ENCODE measurements around the gene KCNK18. TPM values are rescaled to one million over a fixed set of nuclear protein-coding genes. Genes with fewer than 3 reads are reported as not detected.
"Not testable (repeated sequence)": the region's sequence is repeated elsewhere in the genome, so short reads cannot be mapped to it uniquely, and the experiment has no call there.

The KCNK18 gene
- total RNA-seq, 2 experiments from 2014 or later: not detected

- Mint-ChIP-seq H3K36me3 (ENCODE audit: low read depth) (no peaks in the 10 kb centered on the region), H3K4me3 (peak overlapping the region; percentile 76), H3K9me3 (ENCODE audit: low read depth) (no peaks in the 10 kb centered on the region), H3K4me1 (peaks cover 22% of the 10 kb centered on the region), H3K27me3 (peaks cover 34% of the 10 kb centered on the region), H3K27ac (peak overlapping the region; percentile 37)
- intact Hi-C loops (cut with DNase I, micrococcal nuclease): loop anchor here (2.0 to 10.0 kb wide), 6 partner anchors 170 to 730 kb away; partner anchors contain the start of genes SHTN1 (in 2 of the 2) and HSPA12A (in 1 of the 2)
- ChIA-PET POLR2A (interaction anchor here (0.6 to 0.7 kb wide), 2 partner anchors 42 to 410 kb away, joined by 3 to 4 read pairs; no protein-coding TSS in a partner anchor), CTCF (interaction anchor here (0.6 to 3.8 kb wide), 48 partner anchors 8 to 1034 kb away, joined by 3 to 114 read pairs (median 4); partner anchors contain the start of genes ENO4 and KCNK18)
- DNase-seq (peak; percentile 93), ATAC-seq (peak; percentile 91)
These were observed 22.7 kb upstream of the KCNK18 start for GRCh38 chr10:117174439-117175214.

GRCh38 chr10:117175215-117175900, 21.9 kb upstream of the KCNK18 start:
- H3K27me3 Mint-ChIP-seq: peaks cover 32% of the 10 kb centered on the region
- no peaks in the 10 kb centered on the region for H3K9me3 Mint-ChIP-seq (ENCODE audit: low read depth)
- H3K4me3 Mint-ChIP-seq: peak overlapping the region; percentile 76
- CTCF ChIA-PET: interaction anchor here (0.8 to 3.8 kb wide), 37 partner anchors 8 to 1035 kb away, joined by 3 to 114 read pairs (median 5); partner anchors contain the start of gene KCNK18
- intact Hi-C loops (cut with DNase I, micrococcal nuclease): loop anchor here (2.0 to 10.0 kb wide), 6 partner anchors 171 to 731 kb away; partner anchors contain the start of genes SHTN1 (in 2 of the 2) and HSPA12A (in 1 of the 2)
- peak overlapping the region; percentile 70 for H3K27ac Mint-ChIP-seq
- DNase-seq (peak; percentile 34), ATAC-seq (peak; percentile 48)
- peaks cover 22% of the 10 kb centered on the region for H3K4me1 Mint-ChIP-seq
- POLR2A ChIA-PET: interaction anchor here (0.7 kb wide), 1 partner anchor 411 kb away, joined by 3 read pairs; no protein-coding TSS in a partner anchor
- H3K36me3 Mint-ChIP-seq (ENCODE audit: low read depth): no peaks in the 10 kb centered on the region

GRCh38 chr10:117175901-117176534, 21.3 kb upstream of the KCNK18 start:
- peak; percentile 90 for DNase-seq
- Mint-ChIP-seq H3K36me3 (ENCODE audit: low read depth) (no peaks in the 10 kb centered on the region), H3K4me1 (peaks cover 18% of the 10 kb centered on the region), H3K27ac (peak overlapping the region; percentile 47), H3K9me3 (ENCODE audit: low read depth) (no peaks in the 10 kb centered on the region), H3K27me3 (peaks cover 32% of the 10 kb centered on the region), H3K4me3 (peak overlapping the region; percentile 76)
- POLR2A ChIA-PET: no interaction called here
- ATAC-seq: peak; percentile 40
- CTCF ChIA-PET: interaction anchor here (0.7 to 3.8 kb wide), 17 partner anchors 9 to 495 kb away, joined by 3 to 114 read pairs (median 7); no protein-coding TSS in a partner anchor
- intact Hi-C loops (cut with DNase I, micrococcal nuclease): loop anchor here (1.0 to 10.0 kb wide), 8 partner anchors 171 to 731 kb away; partner anchors contain the start of genes SHTN1 (in 2 of the 2) and HSPA12A (in 1 of the 2)

GRCh38 chr10:117178190-117178589, 19.1 kb upstream of the KCNK18 start:
- ChIA-PET CTCF (interaction anchor here (1.0 to 1.6 kb wide), 4 partner anchors 38 to 390 kb away, joined by 4 to 5 read pairs (median 5); no protein-coding TSS in a partner anchor), POLR2A (no interaction called here)
- H3K9me3 Mint-ChIP-seq (ENCODE audit: low read depth): no peaks in the 10 kb centered on the region
- intact Hi-C loops (cut with DNase I, micrococcal nuclease): loop anchor here (5.0 to 10.0 kb wide), 3 partner anchors 173 to 733 kb away; partner anchors contain the start of genes HSPA12A (in 1 of the 2) and SHTN1 (in 1 of the 2)
- no peaks in the 10 kb centered on the region for H3K36me3 Mint-ChIP-seq (ENCODE audit: low read depth)
- peaks cover 18% of the 10 kb centered on the region for H3K4me1 Mint-ChIP-seq
- H3K27me3 Mint-ChIP-seq: peaks cover 16% of the 10 kb centered on the region
- ATAC-seq (no peak), DNase-seq (no peak)
- no peak overlapping the region for H3K4me3 Mint-ChIP-seq
- no peak overlapping the region for H3K27ac Mint-ChIP-seq

GRCh38 chr10:117184296-117184695, 13.0 kb upstream of the KCNK18 start:
- no peak for ATAC-seq
- intact Hi-C loops (cut with DNase I, micrococcal nuclease): no loop called here
- POLR2A ChIA-PET: no interaction called here
- Mint-ChIP-seq H3K4me1 (no peaks in the 10 kb centered on the region), H3K4me3 (no peak overlapping the region), H3K36me3 (ENCODE audit: low read depth) (no peaks in the 10 kb centered on the region), H3K9me3 (ENCODE audit: low read depth) (peaks cover 7% of the 10 kb centered on the region), H3K27me3 (peaks cover 15% of the 10 kb centered on the region), H3K27ac (no peak overlapping the region)
- DNase-seq: no peak
- CTCF ChIA-PET: interaction anchor here (1.0 to 1.5 kb wide), 2 partner anchors 9 to 96 kb away, joined by 3 to 7 read pairs; no protein-coding TSS in a partner anchor

- no peak for ATAC-seq
- Mint-ChIP-seq H3K27ac (no peak overlapping the region), H3K4me3 (no peak overlapping the region), H3K4me1 (no peaks in the 10 kb centered on the region), H3K27me3 (peaks cover 14% of the 10 kb centered on the region), H3K9me3 (ENCODE audit: low read depth) (peaks cover 9% of the 10 kb centered on the region), H3K36me3 (ENCODE audit: low read depth) (no peaks in the 10 kb centered on the region)
- ChIA-PET POLR2A (no interaction called here), CTCF (interaction anchor here (1.5 kb wide), 1 partner anchor 10 kb away, joined by 7 read pairs; no protein-coding TSS in a partner anchor)
- intact Hi-C loops (cut with DNase I, micrococcal nuclease): no loop called here
- no peak for DNase-seq
These were observed 12.5 kb upstream of the KCNK18 start for GRCh38 chr10:117184821-117185220.

GRCh38 chr10:117185817-117186216, 11.5 kb upstream of the KCNK18 start:
- DNase-seq; H3K4me1 Mint-ChIP-seq; H3K9me3 Mint-ChIP-seq (ENCODE audit: low read depth); ATAC-seq; intact Hi-C loops (cut with DNase I, micrococcal nuclease); H3K27ac Mint-ChIP-seq; POLR2A ChIA-PET; H3K36me3 Mint-ChIP-seq (ENCODE audit: low read depth); H3K27me3 Mint-ChIP-seq; H3K4me3 Mint-ChIP-seq: not testable (repeated sequence)
- CTCF ChIA-PET: interaction anchor here (1.2 kb wide), 1 partner anchor 13 kb away, joined by 4 read pairs; no protein-coding TSS in a partner anchor

- DNase-seq (no peak), ATAC-seq (peak; percentile 44)
- Mint-ChIP-seq H3K27ac (no peak overlapping the region), H3K4me1 (no peaks in the 10 kb centered on the region), H3K36me3 (ENCODE audit: low read depth) (no peaks in the 10 kb centered on the region), H3K4me3 (no peak overlapping the region), H3K9me3 (ENCODE audit: low read depth) (peaks cover 9% of the 10 kb centered on the region), H3K27me3 (peaks cover 6% of the 10 kb centered on the region)
- intact Hi-C loops (cut with DNase I, micrococcal nuclease): no loop called here
- ChIA-PET CTCF (interaction anchor here (0.7 to 1.4 kb wide), 3 partner anchors 12 to 390 kb away, joined by 3 to 8 read pairs (median 4); no protein-coding TSS in a partner anchor), POLR2A (no interaction called here)
These were observed 10.3 kb upstream of the KCNK18 start for GRCh38 chr10:117186832-117187615.

- H3K9me3 Mint-ChIP-seq (ENCODE audit: low read depth): peaks cover 9% of the 10 kb centered on the region
- DNase-seq: no peak
- no peak overlapping the region for H3K4me3 Mint-ChIP-seq
- POLR2A ChIA-PET: no interaction called here
- CTCF ChIA-PET: interaction anchor here (0.8 kb wide), 1 partner anchor 14 kb away, joined by 5 read pairs; no protein-coding TSS in a partner anchor
- H3K27me3 Mint-ChIP-seq: peaks cover 2% of the 10 kb centered on the region
- H3K27ac Mint-ChIP-seq: no peak overlapping the region
- intact Hi-C loops (cut with DNase I, micrococcal nuclease): no loop called here
- no peak for ATAC-seq
- H3K4me1 Mint-ChIP-seq: no peaks in the 10 kb centered on the region
- H3K36me3 Mint-ChIP-seq (ENCODE audit: low read depth): no peaks in the 10 kb centered on the region
These were observed 8.9 kb upstream of the KCNK18 start for GRCh38 chr10:117188371-117188770.

- intact Hi-C loops (cut with DNase I, micrococcal nuclease): no loop called here
- H3K27ac Mint-ChIP-seq: no peak overlapping the region
- H3K4me3 Mint-ChIP-seq: no peak overlapping the region
- H3K36me3 Mint-ChIP-seq (ENCODE audit: low read depth): no peaks in the 10 kb centered on the region
- ChIA-PET CTCF (no interaction called here), POLR2A (no interaction called here)
- no peak for ATAC-seq
- no peak for DNase-seq
- peaks cover 2% of the 10 kb centered on the region for H3K27me3 Mint-ChIP-seq
- H3K4me1 Mint-ChIP-seq: no peaks in the 10 kb centered on the region
- peaks cover 9% of the 10 kb centered on the region for H3K9me3 Mint-ChIP-seq (ENCODE audit: low read depth)
These were observed 7.7 kb upstream of the KCNK18 start for GRCh38 chr10:117189557-117189956.
